K562 (cell line): ENCODE results near the gene SYNM. TPM values are rescaled to one million over a fixed set of nuclear protein-coding genes. Genes with fewer than 3 reads are reported as not detected.

Experiments used
- CEBPB ChIP-seq: fragments of 450-650 bp; IDR thresholded peaks from 2 replicates; pipeline ENCODE4 v1.6.1; 2016; ENCODE audit warnings: missing genetic modification characterization, missing compliant biosample characterization
- HNRNPK ChIP-seq: fragments of 200-400 bp; formaldehyde crosslinking; IDR thresholded peaks from one replicate; pipeline ENCODE4 v1.6.1; 2018; ENCODE audit warnings: mild to moderate bottlenecking, low read depth, low read length; ENCODE audit not compliant: poor library complexity, severe bottlenecking
- HSF4 ChIP-seq: fragments of 250-450 bp; sonication (Bioruptor Pico); IDR thresholded peaks from 2 replicates; pipeline ENCODE4 v2.1.2; 2022; ENCODE audit warnings: mild to moderate bottlenecking, moderate library complexity, borderline replicate concordance
- JUND ChIP-seq, 2 experiments: IDR thresholded peaks; 2 replicates in 1 of 2; 3 replicates in 1 of 2; pipeline ENCODE4 v1.6.1; 2011; ENCODE audit warnings: borderline replicate concordance in 2 of 2, low read depth in 2 of 2, low read length in 2 of 2, improper control_type of control experiment in 1 of 2, missing biosample characterization in 1 of 2, missing genetic modification characterization in 1 of 2, missing genetic modification reagents in 1 of 2
- KAT8 ChIP-seq: fragments of 450-650 bp; IDR thresholded peaks from 2 replicates; pipeline ENCODE4 v1.6.1; 2016; ENCODE audit warnings: low read depth, mild to moderate bottlenecking
- KDM4B ChIP-seq, 2 experiments: fragments of 450-650 bp in 1 of 2; sonication (generic) in 1 of 2; IDR thresholded peaks; 2 replicates each; pipeline ENCODE4 v1.6.1; 2016 to 2017; ENCODE audit warnings: borderline replicate concordance in 2 of 2, antibody characterized with exemption in 1 of 2, low read depth in 1 of 2, mild to moderate bottlenecking in 1 of 2
- KHSRP ChIP-seq: fragments of 450-650 bp; IDR thresholded peaks from 2 replicates; pipeline ENCODE4 v1.6.1; 2017
- PBX2 ChIP-seq, 2 experiments: IDR thresholded peaks in 1 of 2; conservative IDR thresholded peaks in 1 of 2; 2 replicates each; pipeline ENCODE4 v1.6.1; 2016; ENCODE audit warnings: low read depth in 2 of 2, mild to moderate bottlenecking in 1 of 2, missing compliant biosample characterization in 1 of 2, missing genetic modification characterization in 1 of 2, moderate library complexity in 1 of 2
- POU5F1 ChIP-seq: fragments of 150-350 bp; IDR thresholded peaks from 2 replicates; pipeline ENCODE4 v1.6.1; 2014; ENCODE audit warnings: borderline replicate concordance, low read length, low read depth, mild to moderate bottlenecking; ENCODE audit not compliant: partially characterized antibody
- REST ChIP-seq, 2 experiments: fragments of 450-650 bp; formaldehyde crosslinking in 1 of 2; IDR thresholded peaks; 2 replicates each; pipeline versions ENCODE4 v1.4.0 to v1.6.1; 2014 to 2020; ENCODE audit warnings: mild to moderate bottlenecking in 2 of 2, borderline replicate concordance in 1 of 2, low read depth in 1 of 2
- SMARCA4 ChIP-seq: fragments of 450-650 bp; IDR thresholded peaks from 2 replicates; pipeline ENCODE4 v1.6.1; 2016
- TBL1XR1 ChIP-seq, 2 experiments: IDR thresholded peaks; 2 replicates each; pipeline ENCODE4 v1.6.1; 2012; ENCODE audit warnings: improper control_type of control experiment in 2 of 2, low read length in 2 of 2, mild to moderate bottlenecking in 1 of 2
- TEAD1 ChIP-seq, 2 experiments: fragments of 450-650 bp in 1 of 2; sonication (generic) in 1 of 2; formaldehyde crosslinking; IDR thresholded peaks; 2 replicates each; pipeline versions ENCODE4 v1.4.0 to v1.8.0; 2020 to 2022; ENCODE audit warnings: mild to moderate bottlenecking in 2 of 2, missing genetic modification reagents in 1 of 2
- ZKSCAN8 ChIP-seq: fragments of 200-800 bp; sonication (Bioruptor generic); IDR thresholded peaks from 2 replicates; pipeline ENCODE4 v1.6.1; 2016; ENCODE audit warnings: missing genetic modification characterization, missing compliant biosample characterization
- ZNF644 ChIP-seq: fragments of 200-800 bp; sonication (Bioruptor generic); IDR thresholded peaks from 2 replicates; pipeline ENCODE4 v1.6.1; 2016; ENCODE audit warnings: low read depth, missing genetic modification characterization, missing compliant biosample characterization
- ZNF79 ChIP-seq: fragments of 250-450 bp; sonication (Bioruptor Pico); IDR thresholded peaks from 2 replicates; pipeline ENCODE4 v1.4.0; 2020; ENCODE audit warnings: low read depth, mild to moderate bottlenecking, moderate library complexity
- polyA plus RNA-seq, 8 experiments: library from polyadenylated mRNA; depleted of rRNA in 4 of 8; stranded (reverse) in 5 of 8; unstranded in 3 of 8; fragments of >200 nt; fragmentation: Nextera tagmentation in 2 of 8; fragmentation: Illumina TruSeq in 1 of 8; extraction: Ambion mirVana in 2 of 8; extraction: Trizol in 1 of 8; gene quantifications; 2 replicates each; pipeline versions ENCODE4 v1.2.1 to v1.2.3, GENCODE V29; 2011 to 2014; ENCODE audit warnings: inconsistent platforms in 1 of 8, missing spikeins in 1 of 8
- total RNA-seq, 7 experiments: library from RNA; depleted of rRNA in 6 of 7; stranded (reverse); fragments of >200 nt in 6 of 7; fragmentation: Illumina TruSeq in 2 of 7; extraction: Trizol in 2 of 7; gene quantifications; 2 replicates each; pipeline versions ENCODE4 v1.2.1 to v1.2.3, GENCODE V29; 2011 to 2021; ENCODE audit warnings: low replicate concordance in 1 of 7

Gene SYNM
- total and polyA plus RNA-seq, 9 of the 15 experiments (the other 6 are each of a cell fraction or from before 2014, with no cell fraction given) = 0.01 to 0.42 (median 0.13) TPM

GRCh38 chr15:99123713-99124451 lies 19.0 kb downstream of the SYNM start (continued):
- TF ChIP-seq KDM4B (IDR thresholded peaks at IDR 0.05; ENCODE audit: borderline replicate concordance in 2 of 2, low read depth in 1 of 2) (no peak), KHSRP (no peak), REST (IDR thresholded peaks at IDR 0.05; ENCODE audit: borderline replicate concordance) (no peak), REST (CRISPR knock-in tag; IDR thresholded peaks at IDR 0.05; ENCODE audit: low read depth) (no peak), TBL1XR1 (IDR thresholded peaks at IDR 0.05; ENCODE audit: low read length in 2 of 2) (no peak), HSF4 (CRISPR knock-in tag) (no peak), ZKSCAN8 (CRISPR knock-in tag) (no peak), POU5F1 (no peak), JUND (IDR thresholded peaks at IDR 0.05; ENCODE audit: borderline replicate concordance, low read depth, low read length) (no peak), JUND (tag; IDR thresholded peaks at IDR 0.05; ENCODE audit: borderline replicate concordance, low read depth, low read length) (peak; percentile 10; the same call in 1 of the 3 replicates), TEAD1 (CRISPR knock-in tag; IDR thresholded peaks at IDR 0.05) (no peak), ZNF79 (CRISPR knock-in tag) (no peak), PBX2 (CRISPR knock-in tag; IDR thresholded peaks at IDR 0.05; ENCODE audit: low read depth) (no peak), PBX2 (tag; conservative IDR thresholded peaks at IDR 0.05; ENCODE audit: low read depth) (no peak), ZNF644 (no peak), SMARCA4 (no peak), HNRNPK (no peak), KAT8 (no peak), CEBPB (tag) (no peak)
